Nucleus accumbens (tissue), 56 donors: ENCODE results near the gene DHX29.
A peak's percentile ranks its signal among the peaks of the same experiment; 100 is the strongest.
"Not testable (repeated sequence)": the region's sequence is repeated elsewhere in the genome, so short reads cannot be mapped to it uniquely, and the experiment has no call there.

Experiments
- DNase-seq, 56 donors: peaks; one replicate each; lab custom pipeline; 2025; lab: John Stamatoyannopoulos, UW

DHX29 gene

GRCh38 chr5:55307383-55308253 is at the start of gene DHX29, which contains the start of gene MTREX:
TSS of gene DHX29 (minus strand) at chr5:55307694. CDS start at chr5:55307573, 121 bp downstream.
TSS of gene MTREX (plus strand) at chr5:55307989. CDS start at chr5:55308014, 25 bp downstream.
- peak; percentile 53 to 98 (median 92) for DNase-seq

GRCh38 chr5:55356896-55357295 is 49.4 kb upstream of the DHX29 start:
- no peak for DNase-seq

GRCh38 chr5:55350754-55351153 is 43.3 kb upstream of the DHX29 start:
- DNase-seq = no peak

- no peak for DNase-seq
These were observed 40.3 kb upstream of the DHX29 start for GRCh38 chr5:55347786-55348185.

- no peak for DNase-seq
These were observed 37.8 kb upstream of the DHX29 start for GRCh38 chr5:55345327-55345726.

GRCh38 chr5:55344392-55344992 is 37.0 kb upstream of the DHX29 start:
- peak in 36 of 56 donors; percentile 3 to 82 (median 28) for DNase-seq

- DNase-seq = no peak
These were observed 36.1 kb upstream of the DHX29 start for GRCh38 chr5:55343609-55344008.

GRCh38 chr5:55343107-55343506 is 35.6 kb upstream of the DHX29 start:
- DNase-seq = no peak

GRCh38 chr5:55338810-55339243 is 31.3 kb upstream of the DHX29 start:
- DNase-seq = no peak

GRCh38 chr5:55338092-55338613 is 30.7 kb upstream of the DHX29 start:
- DNase-seq = no peak

GRCh38 chr5:55333811-55334210 is 26.3 kb upstream of the DHX29 start:
- DNase-seq = no peak

GRCh38 chr5:55333017-55333416 is 25.5 kb upstream of the DHX29 start:
- DNase-seq = no peak

GRCh38 chr5:55331321-55331720 is 23.8 kb upstream of the DHX29 start:
- no peak for DNase-seq

- no peak for DNase-seq
These were observed 19.8 kb upstream of the DHX29 start for GRCh38 chr5:55327281-55327680.

- DNase-seq = no peak
These were observed 18.1 kb upstream of the DHX29 start for GRCh38 chr5:55325621-55326020.

- no peak for DNase-seq
These were observed 17.4 kb upstream of the DHX29 start for GRCh38 chr5:55324815-55325418.

- no peak for DNase-seq
These were observed 16.5 kb upstream of the DHX29 start for GRCh38 chr5:55324006-55324405.

GRCh38 chr5:55320571-55320970 is 13.1 kb upstream of the DHX29 start:
- DNase-seq = no peak

GRCh38 chr5:55319491-55319890 is 12.0 kb upstream of the DHX29 start:
- no peak for DNase-seq

- DNase-seq = not testable (repeated sequence)
These were observed 10.7 kb upstream of the DHX29 start for GRCh38 chr5:55318237-55318636.

- no peak for DNase-seq
These were observed 9.3 kb upstream of the DHX29 start for GRCh38 chr5:55316837-55317236.
